ELF-1 (cell line): ENCODE data around the gene SCAP.

Experiments used
- DNase-seq: peaks from one replicate; pipeline ENCODE4 v3.0.0-alpha.2; 2016; ENCODE audit warnings: low read depth, low spot score

The SCAP gene

DNA sequence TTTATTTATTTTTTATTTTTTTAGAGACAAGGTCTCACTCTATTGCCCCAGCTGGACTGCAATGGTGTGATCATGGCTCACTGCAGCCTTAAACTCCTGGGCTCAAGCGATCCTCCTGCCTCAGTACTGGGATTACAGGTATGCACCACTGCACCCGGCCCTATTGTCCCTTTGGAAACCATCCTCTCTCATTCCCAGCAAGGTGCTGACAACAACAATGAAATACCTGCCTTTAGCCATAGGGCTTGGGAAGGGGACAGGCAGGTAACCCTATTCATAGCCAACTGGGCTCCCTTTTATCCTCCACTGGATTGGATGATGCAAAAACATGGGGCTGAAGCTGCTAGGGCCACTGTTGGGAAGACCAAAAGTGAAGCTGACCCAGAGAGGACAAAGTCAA is 43.1 kb downstream of the SCAP start:
- no peak for DNase-seq

DNA sequence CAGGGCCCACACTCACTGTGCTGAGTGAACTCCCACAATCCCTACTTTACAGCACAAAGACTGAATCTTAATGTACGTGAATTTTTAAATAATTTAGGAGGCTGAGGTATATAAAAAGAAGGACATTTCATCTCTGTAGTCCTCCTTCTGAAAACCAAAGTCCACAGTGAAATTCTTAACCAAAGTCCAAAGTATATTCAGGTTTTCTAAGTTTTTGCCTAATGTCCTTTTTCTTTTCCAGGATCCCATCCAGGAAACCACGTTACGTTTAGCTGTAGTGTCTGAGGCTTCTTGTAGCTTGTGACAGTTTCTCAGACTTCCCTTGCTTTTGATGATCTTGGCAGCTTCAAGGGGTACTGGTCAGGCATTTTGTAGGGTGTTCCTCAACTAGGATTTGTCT is 44.5 kb downstream of the SCAP start:
- no peak for DNase-seq

DNA sequence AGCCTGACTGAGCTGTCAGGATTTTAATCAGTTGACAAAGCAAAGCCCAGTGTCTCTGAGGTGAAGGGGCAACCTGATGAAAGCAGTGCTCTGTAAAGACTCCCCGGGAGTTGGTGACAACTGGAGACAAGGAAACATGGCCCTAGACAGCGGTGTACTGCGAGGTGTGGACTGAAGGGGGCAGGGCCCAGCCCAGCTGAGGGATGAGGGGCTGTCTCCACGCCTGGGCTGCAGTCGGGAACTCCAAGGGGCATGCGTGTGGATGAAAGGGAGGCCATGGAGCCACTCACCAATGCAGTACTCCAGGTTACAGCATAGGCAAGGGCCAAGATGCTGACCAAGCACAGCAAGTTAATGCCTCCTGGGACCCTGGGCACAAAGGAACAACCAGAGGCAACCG is 45.1 kb downstream of the SCAP start:
- no peak for DNase-seq

DNA sequence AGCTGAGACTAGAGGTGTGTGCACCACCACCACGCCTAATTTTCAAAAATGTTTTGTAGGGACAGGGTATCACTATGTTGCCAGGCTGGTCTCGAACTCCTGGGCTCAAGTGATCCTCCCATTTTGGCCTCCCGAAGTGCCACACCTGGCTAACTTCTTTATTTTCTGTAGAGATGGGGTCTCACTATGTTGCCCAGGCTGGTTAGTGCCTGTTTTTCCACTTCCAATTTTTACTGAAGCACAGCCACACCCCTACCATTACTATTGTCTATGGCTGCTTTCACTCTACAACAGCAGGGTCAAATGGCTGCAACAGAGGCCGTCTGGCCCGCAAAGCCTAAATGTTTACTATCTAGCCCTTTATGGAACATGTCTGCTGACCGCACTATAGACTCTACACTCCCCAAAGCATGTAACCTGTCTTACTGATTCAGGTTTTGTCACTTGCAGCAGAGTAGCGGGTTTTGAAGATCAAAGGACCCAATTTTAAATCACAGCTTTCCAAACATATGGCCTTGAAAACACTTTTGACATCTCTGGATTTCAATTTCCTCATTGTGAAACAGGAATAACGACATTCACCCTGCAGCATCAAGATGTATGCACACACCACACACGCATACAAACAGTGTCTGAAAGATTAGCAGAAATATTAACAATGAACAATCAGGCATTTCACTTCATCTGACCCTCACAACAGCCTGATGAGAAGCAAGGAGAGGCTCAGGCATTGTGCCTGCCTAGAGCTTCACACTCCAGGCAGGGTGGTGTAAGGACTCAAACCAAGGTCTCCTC is 46.1 kb downstream of the SCAP start:
- DNase-seq: no peak

DNA sequence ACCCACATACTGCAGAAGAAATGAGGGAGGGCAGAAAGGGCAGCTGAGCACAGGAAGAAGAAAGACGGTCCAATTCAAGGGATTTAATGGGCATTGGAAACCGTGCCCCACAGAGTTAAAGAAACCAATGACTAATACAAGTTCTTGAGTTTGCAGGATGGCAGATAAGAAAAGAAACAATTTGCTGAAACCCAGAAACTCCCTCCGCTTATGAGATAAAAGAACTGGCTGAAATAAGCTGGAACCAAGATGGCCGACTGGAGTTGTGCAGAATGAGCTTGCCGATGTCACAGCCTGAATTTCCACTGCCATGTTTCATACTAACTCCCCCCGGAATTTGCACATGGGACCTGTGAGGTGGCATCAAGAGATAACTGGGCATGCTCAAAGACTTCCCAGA is 47.1 kb downstream of the SCAP start:
- DNase-seq: no peak

DNA sequence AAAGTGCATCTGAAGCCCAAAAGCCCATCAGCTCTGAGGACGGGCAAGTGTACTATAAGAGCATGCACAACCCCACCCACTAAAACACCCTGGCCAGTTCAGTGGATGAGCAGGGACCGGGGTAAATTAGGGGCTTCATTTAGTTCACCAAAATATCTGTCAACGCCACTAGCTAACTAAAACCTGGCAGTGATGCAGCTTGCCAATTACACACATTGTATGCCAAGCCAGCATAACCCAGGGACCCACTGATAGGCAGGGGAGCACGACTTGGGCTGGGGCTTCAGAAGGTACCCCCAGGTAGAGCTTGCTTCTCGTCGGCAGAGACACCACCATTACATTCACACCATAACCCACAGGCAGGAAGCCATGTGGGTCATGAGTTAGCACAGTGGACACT is 47.9 kb downstream of the SCAP start:
- DNase-seq: no peak

DNA sequence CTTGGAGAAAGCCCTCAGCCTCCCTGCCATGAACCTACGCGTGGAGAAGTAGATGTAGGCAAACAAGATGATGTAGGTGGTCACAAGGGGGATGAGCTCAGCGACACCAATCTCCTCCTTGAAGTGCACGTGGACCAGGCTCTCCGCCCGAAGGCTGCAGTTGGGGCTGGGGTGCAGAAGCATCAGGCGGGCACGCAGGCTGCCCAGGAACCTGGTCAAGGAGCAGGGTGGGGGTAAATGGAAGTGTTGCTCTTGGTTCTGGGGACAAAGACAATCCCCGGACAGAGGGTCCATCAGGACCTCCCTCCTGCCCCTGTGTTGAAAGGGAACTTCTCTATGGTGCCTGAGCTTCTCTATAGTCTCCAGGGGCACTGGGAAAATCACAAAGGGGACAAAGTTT is 49.8 kb downstream of the SCAP start:
- DNase-seq: no peak

DNA sequence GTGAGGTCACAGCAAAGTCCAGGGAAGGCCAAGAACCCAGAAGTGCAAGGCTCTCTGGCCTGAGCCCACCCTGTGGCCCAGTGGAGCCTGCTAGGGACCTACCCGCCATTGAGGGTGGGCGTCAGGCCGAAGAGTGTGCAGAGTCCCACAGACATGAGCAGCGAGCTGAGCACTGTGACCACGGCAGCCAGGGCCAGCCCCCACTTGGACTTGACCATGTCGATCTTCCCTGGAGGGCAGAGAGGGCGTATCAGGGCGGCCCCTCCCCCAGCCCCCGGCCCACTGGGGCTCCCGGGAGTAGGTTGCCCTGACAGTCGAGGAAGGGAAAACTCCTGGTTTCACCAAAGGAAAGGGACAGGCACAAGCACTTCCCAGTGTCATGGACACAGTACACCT is 50.4 kb downstream of the SCAP start:
- DNase-seq: no peak

DNA sequence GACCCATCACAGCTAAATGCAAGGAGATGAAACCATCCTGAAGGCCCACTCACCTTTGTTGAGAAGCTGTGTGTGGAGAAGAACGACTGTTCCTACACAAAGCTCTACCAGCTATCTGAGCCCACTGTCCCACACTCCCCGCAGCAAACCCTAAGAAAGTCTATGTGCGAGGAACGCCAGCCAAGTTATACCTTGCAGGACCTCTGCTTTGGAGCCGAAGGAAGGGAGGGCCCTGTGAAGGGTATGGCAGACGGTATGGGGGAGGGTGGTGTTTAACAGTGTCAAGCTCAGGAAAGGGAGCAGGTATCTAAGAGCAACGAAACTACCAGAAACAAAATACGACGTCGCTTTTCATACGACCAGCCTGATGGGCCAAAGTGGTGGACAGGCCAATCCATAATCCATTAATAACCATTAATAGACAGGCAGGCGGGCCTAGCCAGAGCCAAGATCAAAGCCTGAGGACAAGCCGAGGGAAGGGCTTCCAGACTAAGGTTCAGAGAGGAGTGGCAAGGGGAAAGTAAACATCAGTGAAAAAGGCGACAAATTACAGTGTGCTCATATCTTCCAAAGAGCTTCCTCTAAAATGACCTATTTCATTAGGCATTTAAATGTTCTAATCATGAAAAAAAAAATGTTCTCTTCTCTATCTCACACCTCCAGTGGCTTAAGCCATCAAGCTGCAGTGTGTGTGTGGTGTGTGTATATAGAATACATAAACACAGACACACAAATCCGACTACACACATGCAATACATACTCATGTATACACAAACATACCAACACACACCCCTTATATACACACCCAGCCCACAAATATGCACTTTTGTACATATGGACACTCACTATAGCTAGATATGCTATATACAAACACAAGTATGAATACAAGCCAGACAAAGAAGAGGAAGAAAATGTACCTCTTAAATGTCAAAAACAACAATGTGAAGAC is 51.0 kb downstream of the SCAP start:
- no peak for DNase-seq

DNA sequence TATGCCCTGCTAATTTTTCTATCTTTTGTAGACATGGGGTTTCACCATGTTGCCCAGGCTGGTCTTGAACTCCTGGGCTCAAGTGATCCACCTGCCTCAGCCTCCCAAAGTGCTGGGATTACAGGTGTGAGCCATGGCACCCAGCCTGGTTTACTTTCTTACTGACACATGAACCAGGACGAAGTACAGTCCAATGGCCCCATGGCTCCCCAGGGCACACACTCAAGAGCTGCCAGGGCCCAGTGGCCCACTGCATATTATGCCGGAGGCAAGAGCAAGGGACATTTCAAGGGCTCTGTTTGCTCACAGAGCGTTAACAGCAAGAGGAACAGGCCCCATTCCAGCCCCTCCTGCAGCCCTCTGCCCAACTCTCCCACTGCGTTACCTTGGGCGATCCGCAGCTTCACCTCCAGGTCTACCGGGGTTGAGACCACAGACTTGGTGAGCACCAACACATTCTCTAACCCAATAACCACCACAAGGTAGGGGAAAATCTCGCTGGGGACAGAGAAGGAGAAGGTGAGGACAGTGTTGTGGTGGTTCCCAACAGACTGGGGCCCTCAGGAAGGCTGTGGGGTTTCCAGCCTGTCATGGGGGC is 52.1 kb downstream of the SCAP start:
- DNase-seq: no peak

DNA sequence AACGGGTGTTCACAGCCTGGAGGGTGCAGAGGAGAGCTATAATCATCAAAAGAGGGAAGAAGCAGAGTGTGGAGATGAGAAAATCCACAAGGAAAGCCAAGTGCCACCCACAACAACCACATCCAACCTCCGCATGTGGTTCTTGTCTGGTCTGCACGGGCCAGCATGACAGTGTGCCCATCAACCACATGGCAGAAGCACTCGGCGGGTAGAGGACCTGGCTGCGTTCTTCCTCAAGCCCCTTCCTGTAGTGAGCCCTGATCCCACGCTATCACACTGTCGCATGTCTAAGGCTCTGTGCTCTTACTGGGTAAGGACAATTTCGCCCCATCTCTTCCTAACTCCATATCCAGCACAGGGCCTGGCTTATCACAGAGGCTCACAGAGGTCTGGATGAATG is 53.0 kb downstream of the SCAP start:
- DNase-seq: no peak

DNA sequence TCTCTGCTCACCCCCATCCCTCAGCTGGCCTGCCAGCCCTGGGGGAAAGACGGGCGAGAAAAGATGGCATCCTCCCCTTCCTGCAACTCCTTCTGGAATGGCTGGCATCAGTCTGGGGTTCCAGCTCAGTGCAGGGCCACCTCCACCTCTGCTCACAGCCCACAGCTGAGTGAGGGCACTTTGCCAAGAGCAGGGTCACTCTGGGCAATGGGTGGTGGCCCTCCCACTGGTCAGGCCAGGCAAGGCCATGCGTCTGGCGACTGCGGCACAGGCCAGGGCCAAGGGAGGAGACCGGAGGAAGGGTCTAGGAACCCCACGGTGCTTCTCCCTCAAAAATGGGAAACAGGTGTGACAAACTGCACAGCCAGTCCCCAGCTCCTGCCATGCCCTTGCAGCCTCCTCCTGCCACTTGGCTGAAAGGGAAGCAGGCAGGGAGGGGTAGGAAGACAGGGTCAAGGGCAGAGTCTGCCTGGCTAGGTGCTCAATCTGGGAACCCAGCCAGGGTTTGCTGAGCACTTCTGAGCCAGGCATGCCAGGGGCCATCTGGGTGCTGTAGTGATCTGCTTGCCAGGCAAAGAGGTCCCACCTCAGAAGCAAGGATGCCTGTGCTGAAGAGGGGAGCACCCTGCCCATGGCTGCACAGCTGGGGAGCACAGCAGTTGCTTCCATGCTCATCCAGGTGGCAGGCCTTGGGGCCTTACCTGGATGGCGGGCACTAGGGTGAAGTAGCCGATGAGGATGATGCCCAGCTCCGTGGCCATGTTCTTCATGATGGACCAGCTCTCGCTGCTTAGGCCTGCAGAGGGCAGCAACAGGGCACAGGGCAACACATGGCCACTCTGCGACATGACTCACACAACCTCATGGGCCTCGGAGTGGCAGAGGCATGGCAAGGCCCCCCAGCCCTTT is 53.7 kb downstream of the SCAP start:
- no peak for DNase-seq

DNA sequence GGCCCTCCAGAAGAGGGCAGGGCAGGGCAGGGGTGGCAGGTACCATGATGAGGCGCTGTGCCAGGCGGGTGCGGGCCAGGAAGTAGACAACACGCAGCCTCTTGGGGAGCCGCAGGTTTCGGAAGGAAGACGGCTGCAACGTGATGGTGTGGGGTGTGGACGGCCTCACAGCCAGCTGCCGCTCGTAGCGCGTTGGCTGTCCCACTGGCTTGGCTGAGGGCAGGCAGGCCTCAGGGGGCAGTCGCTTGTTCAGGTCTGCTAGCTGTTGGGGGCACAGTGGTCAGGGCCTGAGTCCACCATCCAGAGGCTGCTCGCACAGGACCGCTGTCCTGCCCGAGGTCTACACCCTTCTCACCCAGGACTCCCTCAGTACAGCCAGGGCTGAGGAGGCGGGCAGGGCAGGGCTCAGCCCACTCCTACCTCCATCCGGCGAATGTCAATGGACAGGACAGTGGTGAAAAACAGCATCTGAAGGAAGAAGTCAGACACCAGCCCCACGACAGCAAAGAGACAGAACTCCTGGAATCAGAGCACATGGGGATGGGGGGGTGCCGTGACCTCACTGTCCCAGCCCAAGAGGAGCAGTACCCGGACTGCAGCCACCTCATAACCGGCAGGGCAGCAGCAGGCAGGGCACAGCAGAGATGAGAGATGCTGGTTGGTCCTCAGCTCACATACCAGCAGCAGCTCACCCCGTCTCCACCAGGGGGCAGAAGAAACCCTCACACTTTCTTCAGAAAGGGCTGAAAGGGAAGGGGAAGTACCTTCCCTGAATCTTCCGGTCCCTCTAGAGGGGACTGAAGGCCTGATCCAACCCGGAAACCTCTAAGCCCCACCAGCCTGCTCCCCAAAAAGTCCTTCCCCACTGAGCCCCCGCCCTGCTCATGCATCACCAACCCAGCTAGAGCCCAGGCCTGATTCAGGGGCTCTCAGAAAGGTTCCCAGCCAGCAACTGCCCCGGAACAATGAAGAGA is 54.9 kb downstream of the SCAP start:
- DNase-seq: peak; percentile 96

DNA sequence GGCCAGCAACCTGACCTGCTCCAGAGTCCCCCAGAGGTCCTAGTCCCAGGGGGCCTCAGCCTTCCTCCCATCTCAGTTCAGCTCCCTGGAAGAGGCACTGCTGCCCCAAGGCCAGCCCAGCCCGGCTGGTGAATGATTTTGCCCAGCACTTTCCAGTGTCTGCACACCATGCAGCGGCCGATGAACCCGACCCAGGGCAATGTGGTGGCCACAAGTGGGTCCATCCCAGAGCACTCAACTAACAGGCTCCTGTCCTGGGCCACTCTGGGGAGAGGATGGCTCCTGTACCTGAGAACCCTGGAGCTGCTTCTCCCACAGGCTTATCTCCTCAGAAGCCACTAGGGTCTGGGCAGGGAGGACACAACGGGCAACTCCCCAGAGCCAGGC is 55.7 kb downstream of the SCAP start:
- DNase-seq: no peak

DNA sequence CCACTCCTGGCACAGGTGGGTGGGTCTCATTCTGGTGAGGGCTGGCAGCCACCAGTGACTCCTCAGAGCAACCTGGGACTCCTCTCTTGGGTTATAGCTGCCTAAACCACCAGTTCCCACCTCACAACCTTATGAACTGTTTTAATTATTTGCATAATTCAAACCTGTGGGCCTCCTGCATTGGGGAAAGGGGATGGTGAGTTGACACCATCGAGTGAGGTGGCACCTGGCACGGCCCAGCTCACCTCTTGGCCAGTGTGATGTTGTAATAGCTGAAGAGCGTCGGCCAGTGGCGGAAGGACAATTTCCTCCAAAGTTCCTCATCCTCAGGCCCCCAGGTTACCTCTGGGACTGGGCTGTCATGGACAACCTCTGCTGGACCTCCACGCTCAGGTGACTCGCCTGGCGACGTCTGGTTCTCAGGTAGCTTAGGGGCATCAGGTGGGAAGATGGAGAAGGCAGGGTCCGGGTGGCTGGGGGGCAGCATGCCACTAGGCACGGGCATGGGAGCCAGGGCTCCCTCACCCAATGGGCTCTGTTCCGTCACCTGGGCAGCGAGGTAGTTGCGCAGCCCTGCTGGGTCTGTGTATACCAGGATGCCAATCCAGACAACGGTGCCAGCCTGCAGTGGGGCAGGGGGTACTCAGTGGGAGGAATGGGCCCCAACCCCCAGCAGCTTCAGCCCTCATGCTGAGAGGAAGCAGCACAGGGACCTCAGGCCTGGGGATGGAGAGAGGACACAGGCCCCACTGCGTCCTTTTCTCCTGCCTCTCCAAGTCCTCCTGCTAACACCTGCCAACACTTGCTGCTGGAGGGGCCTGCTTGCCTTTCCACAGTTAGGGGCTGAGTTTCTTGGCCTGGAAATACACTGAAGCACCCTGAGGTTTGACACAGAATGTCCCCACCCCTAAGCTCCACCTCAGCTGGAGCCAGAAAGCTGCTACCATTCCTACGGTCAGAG is 56.4 kb downstream of the SCAP start:
- DNase-seq: no peak

DNA sequence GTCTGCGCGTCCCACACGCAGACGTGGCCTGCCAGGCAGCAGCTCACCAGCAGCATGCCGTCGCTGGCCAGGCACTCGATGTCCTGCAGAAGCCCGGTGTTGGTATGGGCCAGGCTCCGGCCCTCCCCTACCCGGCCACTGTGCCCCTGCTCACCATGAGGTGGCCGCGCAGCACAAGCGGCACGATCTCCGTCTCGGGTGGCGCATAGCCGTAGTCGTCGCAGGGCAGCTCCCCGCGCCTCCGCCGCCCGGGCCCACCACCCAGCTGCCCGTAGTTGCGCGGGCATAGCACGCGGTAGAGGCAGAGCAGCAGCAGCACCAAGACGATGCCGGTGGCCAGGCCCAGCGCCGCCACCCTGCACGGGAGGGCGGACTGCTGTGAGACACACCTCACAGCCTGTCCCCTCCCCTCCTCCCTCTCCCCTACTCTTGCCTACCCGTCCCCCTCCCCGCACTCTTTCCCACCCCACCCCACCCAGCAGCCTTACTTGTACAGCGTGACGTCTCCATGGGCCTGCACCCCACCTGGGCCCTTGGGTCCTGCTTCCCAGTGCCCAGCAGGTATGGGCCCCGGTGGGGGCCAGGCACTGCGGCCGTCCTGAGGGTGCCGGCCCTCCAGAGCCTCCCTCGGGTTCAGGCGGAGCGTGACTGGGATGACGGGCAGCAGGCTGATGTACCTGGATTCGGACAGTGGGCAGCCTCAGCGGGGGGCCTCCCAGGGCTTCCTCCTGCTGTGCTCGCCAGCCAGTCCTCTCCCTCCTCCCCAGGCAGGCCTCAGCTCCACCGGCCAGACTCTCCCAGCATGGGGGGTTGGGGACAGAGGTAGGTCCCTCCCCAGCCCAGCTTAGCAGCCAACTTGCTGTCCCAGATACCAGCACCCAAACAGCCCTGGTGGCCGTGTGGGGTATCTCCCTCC is 57.3 kb downstream of the SCAP start:
- DNase-seq: no peak

DNA sequence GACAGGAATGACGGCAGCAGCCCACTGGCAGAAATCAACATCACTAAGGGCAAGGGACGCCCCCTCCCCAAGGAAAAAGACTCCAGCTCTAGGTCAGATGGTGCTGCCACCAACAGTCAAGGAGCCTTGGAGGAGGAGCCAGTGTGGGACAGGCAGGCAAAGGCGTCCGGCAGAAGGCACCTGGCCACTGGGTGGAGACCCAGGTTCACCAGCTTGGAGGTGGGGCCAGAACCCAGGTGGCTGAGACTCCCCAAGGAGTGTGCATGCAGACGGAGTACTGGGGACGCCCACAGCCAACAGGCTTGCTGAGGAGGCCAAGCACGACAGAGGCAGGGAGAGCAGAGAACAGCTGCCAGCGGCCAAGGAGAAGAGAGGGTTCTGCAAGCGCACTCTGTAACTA is 59.7 kb downstream of the SCAP start:
- DNase-seq: peak; percentile 40
